NCI-H1092 (cell line): ENCODE results near the gene STX4.

Experiments used
- DNase-seq: peaks from one replicate; lab custom pipeline; 2025; lab: John Stamatoyannopoulos, UW

The STX4 gene

GRCh38 chr16:31084584-31085302 lies 51.4 kb downstream of the STX4 start:
- DNase-seq, result no peak

GRCh38 chr16:31085411-31085810 lies 52.1 kb downstream of the STX4 start:
- no peak for DNase-seq

- DNase-seq, result no peak
Measured at GRCh38 chr16:31085873-31086628, 52.7 kb downstream of the STX4 start.

GRCh38 chr16:31086629-31086906 lies 53.2 kb downstream of the STX4 start:
- no peak for DNase-seq

GRCh38 chr16:31087481-31087880 lies 54.1 kb downstream of the STX4 start:
- no peak for DNase-seq

- no peak for DNase-seq
Measured at GRCh38 chr16:31087971-31088370, 54.6 kb downstream of the STX4 start.

GRCh38 chr16:31088459-31089183 lies 55.3 kb downstream of the STX4 start, which contains the start of gene PRSS53:
PRSS53 (minus strand) TSS chr16:31088943; CDS start chr16:31088809, 134 bp downstream.
- no peak for DNase-seq

- no peak for DNase-seq
Measured at GRCh38 chr16:31089199-31089598, 55.8 kb downstream of the STX4 start.
